Cerebellar cortex (tissue), 1 donor: ENCODE data around the gene DUOX1.

Experiments used
- DNase-seq: peaks from one replicate; pipeline ENCODE4 v3.0.0-alpha.2; 2015; ENCODE audit warnings: low spot score

Gene DUOX1

DNA sequence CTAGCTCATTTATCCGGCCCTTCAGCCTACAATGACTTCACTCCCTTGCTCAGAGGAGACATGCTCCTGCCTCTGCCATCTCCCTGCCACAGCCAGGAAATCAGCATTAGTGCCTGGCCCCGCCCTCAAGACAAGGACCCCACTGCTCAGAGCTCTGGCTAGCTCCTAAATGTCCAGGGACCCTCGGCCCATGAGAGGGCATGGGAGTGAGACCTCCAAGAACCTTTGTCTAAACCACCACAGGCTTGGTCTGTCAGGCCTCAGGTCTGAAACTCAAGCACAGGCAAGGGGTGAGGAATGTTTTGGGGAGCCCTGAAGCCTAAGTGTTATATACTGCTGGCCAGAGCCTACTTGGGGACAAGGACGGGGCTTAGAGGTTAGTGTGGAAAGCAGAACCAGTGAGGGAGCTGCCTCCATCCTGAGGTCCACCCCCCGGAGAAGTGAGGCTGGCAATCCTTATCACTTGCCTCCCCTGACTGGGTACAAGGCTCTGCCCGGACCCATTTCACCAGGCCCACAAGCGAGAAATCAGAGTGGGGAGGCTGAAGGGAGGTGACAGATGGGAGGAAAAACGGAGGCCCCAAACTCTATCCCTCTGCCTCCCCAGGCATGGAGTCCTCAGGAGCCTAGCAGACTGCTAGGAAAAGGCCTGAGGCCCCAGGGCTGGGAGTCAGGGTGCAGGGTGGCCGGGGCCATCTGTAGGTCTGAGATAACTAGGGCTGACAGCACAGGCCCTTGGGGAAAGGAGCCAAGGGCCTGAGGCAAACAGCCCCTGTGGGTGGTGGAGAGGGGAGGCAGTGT is 39.2 kb downstream of the DUOX1 start:
- DNase-seq = no peak

DNA sequence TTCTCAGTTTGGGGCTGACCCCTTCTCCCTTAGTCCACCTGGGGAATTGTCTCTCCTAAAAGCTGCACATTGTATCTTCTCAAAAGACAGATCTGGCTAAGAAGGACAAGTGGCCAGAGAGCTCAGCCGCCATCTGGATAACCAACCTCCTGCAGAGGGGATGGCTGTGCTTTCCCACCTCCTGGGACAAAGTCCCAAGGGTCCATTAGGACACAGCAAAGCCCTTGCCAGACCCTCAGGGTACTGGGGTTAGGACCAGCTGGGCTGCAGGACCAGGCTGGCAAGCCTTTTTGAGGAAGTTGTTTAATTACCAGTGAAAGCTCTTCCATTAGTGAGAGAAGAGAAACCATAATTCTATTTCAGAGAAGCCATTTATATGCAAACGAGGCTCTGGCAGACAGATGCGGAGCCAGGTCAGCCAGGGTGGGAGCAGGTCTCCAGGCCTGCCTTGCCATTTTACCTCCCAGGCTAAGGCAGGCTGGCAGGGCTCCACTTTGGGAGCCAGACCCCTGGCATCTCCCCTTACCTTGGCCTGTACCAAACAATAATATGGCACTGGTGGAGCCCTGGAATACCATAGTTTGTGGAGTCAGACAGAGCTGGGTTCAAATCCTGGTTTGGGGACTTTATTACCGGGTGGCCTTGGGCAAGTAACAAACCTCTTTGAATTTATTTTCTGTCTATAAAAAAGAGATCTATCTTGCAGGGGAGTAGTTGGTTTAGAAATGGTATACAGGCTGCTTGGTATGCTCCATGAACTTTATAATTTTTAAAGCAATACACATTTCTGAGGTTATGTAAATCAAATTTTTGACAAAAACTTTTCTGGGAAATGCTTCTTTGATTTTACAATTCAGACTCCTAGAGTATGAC is 40.0 kb downstream of the DUOX1 start:
- no peak for DNase-seq

DNA sequence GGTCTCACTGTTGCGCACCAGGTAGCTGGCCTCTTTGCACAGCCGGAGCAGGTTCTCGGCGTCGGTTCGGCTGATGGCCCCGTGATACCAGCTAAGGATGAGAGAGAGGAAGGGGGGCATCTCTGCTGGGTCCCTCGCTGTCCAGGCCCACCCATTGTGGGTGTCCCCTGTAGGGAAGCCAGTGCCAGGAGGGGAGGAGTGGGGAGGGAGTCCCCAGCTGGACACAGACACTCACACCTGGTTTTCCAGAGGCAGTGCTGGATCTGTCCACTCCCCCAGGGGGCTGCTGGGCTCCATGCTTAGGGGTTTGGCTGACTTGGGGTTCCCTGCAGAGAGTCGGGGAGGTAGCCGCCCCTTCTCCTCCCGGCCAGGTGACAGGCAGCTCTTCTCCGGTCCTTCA is 42.1 kb downstream of the DUOX1 start:
- no peak for DNase-seq

DNA sequence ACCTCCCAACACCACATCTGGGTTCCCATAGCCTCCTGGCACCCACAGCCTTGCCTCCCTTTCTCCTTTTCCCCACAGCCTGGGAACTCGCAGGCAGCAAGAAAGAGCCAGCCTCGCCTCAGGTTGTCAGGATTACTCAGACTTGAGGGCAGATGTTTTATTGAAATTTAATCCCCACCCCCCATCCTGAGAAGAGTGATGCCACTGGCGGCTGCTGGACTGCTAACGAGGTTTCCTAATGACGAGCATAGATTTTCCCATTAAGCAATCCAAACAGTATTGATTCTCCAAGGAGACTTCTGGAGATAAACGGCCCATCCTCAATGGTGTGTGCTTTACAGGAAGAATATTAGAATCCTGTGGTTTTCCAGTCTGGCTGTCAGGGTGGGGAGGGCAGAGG is 44.3 kb downstream of the DUOX1 start:
- no peak for DNase-seq

DNA sequence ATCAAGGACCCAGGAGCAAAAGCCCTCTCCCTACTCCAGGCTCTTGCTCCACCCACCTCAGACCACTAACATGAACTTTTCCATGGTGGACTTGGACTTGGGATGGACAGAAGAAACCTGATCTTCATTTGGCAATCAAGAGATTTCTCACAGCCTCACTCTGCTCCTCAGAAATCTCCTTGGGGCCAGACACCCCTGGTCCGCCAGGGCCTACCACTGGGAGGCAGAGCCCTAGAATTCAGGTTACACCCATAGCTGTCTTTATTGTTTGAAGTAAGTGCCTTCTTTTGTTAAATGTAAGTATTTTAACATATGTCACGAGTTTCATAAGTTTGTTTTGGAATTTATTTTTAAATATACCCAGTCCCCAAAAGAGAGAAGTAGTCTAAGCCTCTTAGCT is 44.8 kb downstream of the DUOX1 start:
- DNase-seq = no peak

DNA sequence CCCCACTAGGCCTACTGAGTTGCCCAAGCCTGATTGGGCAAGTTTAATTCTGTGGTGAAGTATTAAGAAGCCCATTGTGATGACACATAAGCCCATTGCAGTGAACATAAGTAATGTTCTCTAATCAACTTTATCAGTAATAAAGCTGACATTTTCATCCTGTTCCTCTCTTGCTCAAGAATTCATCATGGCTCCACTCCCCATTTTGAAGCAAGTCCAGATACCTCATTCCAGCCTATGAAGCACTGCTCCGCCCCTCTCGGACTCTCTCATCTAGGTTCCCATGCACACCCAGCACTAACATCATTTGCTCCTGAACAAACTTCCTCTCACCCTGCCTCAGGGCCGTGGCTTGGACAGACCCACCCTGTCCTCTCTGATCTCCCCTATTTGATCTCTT is 47.5 kb downstream of the DUOX1 start:
- no peak for DNase-seq

DNA sequence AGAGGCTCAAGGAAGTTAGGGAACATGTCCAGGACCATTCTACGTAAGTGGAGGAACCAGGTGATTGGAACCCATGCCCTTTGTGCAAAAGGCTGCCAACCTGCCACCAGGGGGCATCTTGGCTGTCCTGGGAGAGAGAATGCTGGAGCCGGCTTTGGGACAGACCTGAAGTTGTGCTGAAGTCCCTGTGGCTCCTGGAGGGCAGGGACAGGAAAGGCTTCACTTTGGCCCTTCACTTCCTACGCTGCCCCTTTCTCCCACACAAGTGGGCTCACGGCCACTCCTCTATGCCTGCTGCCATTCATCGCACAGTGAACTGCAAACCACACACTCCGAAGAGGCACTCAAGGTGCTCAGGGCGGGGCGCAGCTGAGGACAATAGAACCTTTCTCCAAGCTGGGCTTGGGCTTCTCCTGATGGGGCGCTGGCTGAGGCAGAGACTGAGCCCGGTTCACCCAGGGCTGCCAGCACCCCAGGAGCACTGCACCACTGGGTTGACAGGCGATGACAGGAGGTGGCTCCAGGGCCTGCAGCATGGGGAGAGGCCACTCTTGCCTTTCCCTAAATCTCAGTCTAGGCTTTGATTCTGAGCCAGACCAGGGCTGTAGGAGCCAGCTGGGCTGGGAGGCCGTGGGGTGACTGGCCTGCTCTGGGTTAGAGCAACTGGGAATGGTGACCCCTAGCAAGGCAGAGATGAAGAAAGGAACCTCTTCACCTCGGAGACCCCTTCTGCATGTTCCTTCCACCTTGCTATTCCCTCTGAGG is 49.6 kb downstream of the DUOX1 start:
- no peak for DNase-seq

DNA sequence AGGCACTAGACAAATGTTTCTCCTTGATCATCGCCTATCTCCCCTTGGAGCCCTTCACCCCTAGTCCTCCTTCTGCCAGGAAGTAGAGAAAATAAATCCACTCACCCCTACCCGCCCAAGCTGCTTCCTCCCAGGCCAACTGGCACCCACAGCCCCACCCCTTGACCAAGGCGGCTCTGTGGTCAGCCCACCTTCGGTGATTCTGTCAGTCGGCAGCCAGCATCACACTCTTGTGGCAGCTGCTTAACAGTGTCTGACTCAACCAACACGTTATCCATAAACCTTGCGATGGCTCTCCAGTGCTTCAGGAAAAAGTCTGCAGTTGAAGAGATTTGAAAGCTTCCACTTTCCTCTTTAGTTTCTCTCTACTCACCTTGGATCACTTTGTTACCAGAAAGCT is 50.4 kb downstream of the DUOX1 start:
- DNase-seq = no peak

DNA sequence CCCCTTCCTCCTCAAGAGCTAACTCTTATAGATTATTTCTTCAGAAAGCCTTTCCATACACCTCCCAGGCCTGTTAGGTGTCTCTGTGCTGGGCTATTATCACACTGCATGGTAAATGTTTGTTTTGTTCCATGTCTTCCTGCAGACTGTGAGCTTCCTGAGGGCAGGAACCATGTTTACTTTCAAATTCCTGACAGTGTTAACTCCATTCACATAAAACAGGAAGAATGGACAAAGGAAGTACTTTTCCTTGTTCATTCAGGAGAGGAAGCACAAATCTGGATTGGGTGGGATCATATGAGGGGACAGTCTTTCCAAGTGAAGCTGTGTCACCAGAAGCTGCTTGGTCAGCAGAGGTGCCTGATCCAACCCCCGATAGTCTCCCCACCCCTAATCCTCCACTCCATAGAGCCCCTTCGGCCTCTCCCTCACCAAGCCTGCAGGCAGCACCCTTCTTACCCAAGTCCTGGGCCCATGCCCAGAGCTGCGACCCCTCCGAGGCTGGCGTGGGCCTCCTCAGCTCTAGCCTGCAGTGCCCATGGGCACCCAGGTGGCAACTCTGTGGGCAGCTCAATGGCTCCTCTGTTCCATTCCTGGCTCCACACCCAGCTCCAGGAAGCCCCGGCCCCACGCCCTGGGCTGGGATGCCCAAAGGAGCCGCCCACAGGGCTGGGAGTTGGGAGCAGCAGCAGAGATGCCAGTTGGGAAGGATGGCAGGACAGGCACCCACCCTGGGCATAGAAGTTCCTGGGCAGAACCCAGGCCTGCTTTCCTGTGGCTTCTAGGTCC is 51.0 kb downstream of the DUOX1 start:
- DNase-seq = no peak

DNA sequence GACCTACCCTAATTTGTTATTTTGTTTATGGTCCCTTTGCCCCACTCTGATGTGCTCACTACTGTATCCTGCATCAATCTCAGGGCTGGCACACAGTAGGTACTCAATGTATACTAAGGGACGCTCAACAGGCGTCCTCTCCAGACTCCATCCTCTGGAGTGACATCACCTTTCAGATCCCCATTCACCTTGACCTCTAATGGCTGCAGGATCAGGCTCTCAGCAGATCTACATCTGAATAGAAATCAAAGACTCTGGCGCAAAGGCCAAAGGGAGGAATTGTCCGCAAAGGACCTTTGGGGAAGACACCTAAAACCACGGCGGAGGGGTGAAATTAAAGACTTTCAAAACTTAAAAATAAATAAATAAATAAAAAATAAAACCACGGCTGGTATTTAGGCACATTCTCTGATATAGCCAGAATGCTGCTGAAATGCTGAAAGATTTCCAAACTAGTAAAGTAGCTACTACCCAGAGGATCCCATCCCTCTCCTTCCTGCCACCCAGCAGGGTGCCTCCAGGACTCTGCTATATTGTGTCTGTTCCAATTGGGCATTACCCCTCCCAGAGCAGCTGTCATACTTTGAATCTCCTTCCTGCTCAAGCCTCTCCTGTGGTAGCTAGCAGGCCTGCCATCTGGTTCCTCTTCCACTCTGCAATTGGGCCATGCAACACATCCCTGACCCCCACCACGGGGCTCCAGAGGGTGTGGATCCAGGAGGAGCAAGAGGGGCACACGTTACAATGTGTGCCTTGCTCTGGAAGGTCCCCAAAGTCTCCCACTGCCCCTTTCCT is 51.9 kb downstream of the DUOX1 start:
- DNase-seq = peak; percentile 92

DNA sequence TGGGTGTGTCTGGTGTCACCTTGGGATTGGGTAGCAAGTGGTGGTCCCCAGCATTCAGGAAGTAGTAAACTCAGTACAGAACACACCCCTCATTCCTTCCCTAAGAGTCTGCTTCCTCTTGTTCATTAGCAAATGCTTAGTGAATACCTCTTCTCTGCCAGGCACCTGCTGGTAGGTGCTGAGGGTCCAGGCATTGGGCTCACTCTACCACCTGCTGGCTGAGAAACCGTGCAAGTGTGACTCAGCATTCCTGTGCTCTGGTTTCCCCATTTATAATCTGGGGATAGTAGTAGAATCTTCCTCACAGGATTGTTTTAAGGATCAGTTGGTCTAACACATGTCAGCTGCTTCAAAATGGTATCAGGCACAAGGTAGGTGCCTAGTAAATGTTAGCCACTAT is 53.2 kb downstream of the DUOX1 start:
- no peak for DNase-seq

DNA sequence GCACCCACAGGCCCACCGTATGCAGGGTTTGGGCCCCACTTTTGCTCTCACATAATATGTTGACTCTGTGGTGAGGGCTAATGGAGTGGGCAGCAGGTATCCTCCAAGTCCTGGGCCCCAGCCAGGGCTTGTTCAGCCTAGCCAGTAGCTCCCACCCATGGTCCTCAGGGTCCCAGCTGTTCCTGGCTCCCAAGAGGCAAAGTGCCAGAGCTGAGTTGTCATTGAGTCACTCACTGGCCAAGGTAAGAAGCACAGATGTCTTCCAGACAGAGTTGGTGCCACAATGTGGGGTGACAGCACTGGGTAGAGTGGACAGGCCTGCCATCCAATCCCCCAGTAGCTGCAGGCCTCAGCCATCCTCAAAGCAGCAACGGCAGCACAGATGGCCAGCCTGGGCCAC is 53.7 kb downstream of the DUOX1 start:
- no peak for DNase-seq

DNA sequence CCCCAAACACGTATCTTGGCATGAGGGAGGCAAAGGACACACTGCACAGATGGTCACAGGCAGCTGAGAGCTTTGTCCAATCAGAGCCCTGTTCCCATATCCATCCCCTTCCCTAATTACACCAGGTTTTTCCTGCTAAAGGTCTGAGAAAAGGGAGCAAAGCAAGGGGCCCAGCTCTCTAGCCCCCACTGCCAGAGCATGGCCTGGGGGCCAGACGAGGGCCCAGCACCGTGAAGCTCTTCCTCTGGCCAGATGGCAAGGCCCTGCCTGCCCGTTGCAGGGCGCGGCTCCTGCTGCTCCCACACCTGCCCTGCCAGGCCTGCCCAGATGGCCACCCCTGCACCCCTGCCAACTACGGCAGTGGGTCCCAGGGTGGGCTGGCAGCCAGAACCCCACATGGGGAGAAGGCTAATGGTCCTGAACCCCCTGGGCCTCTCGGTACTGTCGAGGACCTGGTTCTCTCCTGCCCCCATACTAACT is 54.8 kb downstream of the DUOX1 start:
- peak; percentile 95 for DNase-seq

DNA sequence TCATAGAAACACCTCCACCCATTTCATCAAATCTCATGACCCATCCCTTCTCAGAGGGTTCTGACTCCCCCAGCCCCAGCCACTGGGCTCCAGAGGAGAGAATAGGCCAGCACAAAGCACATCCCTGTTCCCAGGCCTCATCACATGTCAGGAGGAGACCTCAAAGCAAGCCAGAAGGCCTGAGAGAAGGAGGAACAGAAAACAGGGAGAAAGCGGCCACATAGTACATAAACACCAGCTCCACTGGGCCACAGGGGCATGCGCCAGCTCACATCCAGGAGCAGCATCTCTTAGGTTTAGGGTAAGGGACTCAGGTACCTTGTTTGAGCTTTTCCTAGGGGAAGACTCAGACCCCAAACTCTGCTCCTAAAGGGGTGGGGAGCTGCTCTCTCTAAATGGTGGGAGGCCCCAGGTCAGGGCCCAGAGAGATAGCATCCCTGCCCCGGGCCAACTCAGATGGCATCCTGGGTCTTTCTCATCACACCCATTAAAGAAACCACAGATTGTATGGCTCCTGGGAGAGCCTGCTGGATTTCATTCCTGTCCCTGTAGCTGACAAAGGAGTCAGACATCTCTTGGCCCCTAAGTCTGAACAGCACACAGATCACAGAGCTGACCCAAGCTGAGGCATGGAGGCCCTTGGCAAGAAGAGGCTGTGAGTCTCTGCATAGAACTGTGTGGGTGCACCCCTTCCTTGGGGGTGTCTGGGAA is 55.4 kb downstream of the DUOX1 start:
- peak; percentile 17 for DNase-seq

DNA sequence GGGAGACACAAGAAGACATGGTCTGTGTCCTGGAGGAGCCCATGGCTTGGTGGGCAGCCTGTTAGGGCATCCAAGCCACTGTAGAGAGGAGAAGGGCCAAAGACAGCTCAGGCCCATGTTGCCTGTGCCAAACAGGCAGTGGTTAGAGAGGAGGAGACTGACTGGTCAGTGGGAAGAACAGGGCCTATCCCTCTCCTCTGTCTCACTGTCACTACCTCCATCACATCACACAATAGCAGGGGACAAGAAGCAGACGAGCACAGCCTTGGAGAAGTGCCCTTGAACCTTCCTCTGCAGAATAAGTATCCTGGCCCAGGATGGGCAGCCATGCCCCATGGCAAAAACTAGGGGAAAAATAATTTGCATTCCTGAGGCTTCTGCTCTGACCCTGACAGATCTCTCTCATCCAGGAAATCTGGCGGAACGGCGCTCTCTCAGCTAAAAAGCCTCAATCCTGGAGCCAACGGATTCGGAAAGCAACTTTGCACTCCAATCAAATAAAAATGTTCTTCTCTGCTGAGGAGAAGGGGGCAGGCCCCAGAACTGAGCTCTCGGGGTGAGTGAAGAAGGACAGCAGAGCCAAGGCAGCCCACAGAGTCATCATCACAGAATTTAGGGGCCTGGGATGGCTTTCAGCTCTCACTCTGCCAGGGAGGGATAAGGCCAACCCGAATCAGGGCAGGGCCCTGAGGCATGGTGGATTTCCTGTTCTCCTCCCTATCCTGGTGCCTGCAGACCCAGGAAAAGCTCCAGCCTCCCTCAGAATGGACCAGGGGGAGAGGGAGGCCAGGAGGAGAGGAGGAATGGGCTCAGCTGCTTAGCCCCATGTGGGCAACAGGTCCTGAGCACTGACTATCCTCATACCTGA is 56.3 kb downstream of the DUOX1 start:
- DNase-seq = peak; percentile 62

DNA sequence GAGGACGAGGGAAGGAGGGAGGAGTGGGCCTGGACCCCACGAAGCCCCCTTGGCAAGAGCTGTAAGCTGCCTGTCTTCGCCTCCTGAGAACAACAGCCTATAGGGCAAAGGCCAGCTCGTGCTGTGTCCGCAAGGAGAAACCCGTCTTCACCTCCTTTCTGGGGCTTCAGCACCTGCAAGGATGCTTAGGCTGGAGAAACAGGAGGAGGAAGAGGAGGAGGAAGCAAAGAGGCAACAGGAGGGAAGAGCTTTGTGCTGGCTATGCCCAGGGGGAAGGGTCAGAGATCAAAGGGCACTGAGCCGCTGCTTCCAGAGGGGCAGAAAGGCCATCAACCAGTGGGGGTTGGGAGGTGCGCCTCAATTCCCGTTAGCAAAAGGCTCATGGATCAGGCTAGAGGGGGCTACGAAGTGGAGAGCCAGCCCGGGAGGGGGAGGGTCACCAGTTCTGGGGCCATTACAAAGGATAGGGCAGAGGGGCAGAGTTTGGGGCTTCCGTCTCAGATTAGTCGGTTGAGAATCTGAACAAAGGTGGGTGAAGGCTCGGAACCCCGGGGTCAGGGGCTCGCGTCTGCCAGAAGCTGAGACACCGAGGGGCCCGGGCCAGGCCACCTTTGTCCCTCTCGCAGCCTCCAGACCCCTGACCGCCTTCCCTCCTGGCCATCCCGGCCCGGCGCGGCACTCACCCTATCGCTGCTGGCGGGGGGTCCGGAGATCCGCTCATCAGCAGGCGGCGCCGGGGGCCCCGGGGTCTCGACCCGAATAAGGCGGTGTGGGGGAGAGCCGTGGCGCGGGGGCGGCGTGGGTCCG is 57.2 kb downstream of the DUOX1 start:
- DNase-seq = peak; percentile 36

DNA sequence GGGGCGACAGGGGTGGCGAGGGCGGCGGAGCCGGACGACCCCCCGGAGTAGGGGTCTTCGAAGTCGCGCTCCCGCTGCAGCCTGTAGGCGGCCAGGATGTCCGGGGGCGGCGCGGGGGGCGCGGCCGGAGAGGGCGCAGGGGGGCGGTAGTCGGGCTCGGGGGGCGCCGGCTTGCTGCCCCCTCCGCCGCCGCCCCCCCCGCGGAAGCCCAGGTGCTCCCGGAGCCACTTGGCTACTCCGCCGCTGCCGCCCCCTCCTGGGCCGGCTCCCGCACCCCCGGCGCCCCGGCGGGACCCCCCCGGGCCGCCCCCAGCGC is 57.7 kb downstream of the DUOX1 start:
- no peak for DNase-seq
